GM21619 (cell line): ENCODE data around the gene ZNF699.
"Not testable (repeated sequence)": the region's sequence is repeated elsewhere in the genome, so short reads cannot be mapped to it uniquely, and the experiment has no call there.

Source experiments
- ATAC-seq: cut with Tn5 transposase; IDR thresholded peaks from one replicate; pipeline ENCODE4 v1.9.1; 2021; ENCODE audit not compliant: unreplicated experiment

Gene ZNF699

GRCh38 chr19:9309139-9309973 lies at the start of gene ZNF699:
ZNF699 (minus strand) TSS chr19:9309838; CDS start chr19:9305119, 4,719 bp downstream.
- ATAC-seq = peak; percentile 92

GRCh38 chr19:9354651-9355050 lies 45.0 kb upstream of the ZNF699 start:
- ATAC-seq = no peak

- no peak for ATAC-seq
These were observed 43.4 kb upstream of the ZNF699 start for GRCh38 chr19:9353011-9353410.

- no peak for ATAC-seq
These were observed 42.9 kb upstream of the ZNF699 start for GRCh38 chr19:9352505-9352904.

GRCh38 chr19:9348671-9349070 lies 39.0 kb upstream of the ZNF699 start:
- no peak for ATAC-seq

- no peak for ATAC-seq
These were observed 38.6 kb upstream of the ZNF699 start for GRCh38 chr19:9348253-9348652.

- ATAC-seq = no peak
These were observed 35.4 kb upstream of the ZNF699 start for GRCh38 chr19:9345005-9345404.

- ATAC-seq = no peak
These were observed 33.1 kb upstream of the ZNF699 start for GRCh38 chr19:9342610-9343304.

- no peak for ATAC-seq
These were observed 20.4 kb upstream of the ZNF699 start for GRCh38 chr19:9329999-9330398.

- ATAC-seq = no peak
These were observed 14.9 kb upstream of the ZNF699 start for GRCh38 chr19:9324584-9324962.

GRCh38 chr19:9323919-9324583 lies 14.4 kb upstream of the ZNF699 start, which contains the start of gene ZNF559:
ZNF559 (plus strand) TSS chr19:9324179; CDS start chr19:9338550, 14,371 bp downstream.
- ATAC-seq = peak; percentile 99

GRCh38 chr19:9323557-9323918 lies 13.9 kb upstream of the ZNF699 start:
- ATAC-seq = peak; percentile 32

GRCh38 chr19:9322201-9322600 lies 12.6 kb upstream of the ZNF699 start:
- ATAC-seq = not testable (repeated sequence)

- not testable (repeated sequence) for ATAC-seq
These were observed 12.1 kb upstream of the ZNF699 start for GRCh38 chr19:9321756-9322155.

- no peak for ATAC-seq
These were observed 11.7 kb upstream of the ZNF699 start for GRCh38 chr19:9321338-9321737.

GRCh38 chr19:9313756-9314155 lies 4.1 kb upstream of the ZNF699 start:
- ATAC-seq = no peak

GRCh38 chr19:9309974-9310446 lies 372 bp upstream of the ZNF699 start:
- peak; percentile 49 for ATAC-seq

GRCh38 chr19:9308091-9308770 lies 1.4 kb downstream of the ZNF699 start:
- ATAC-seq = no peak

GRCh38 chr19:9306443-9306842 lies 3.2 kb downstream of the ZNF699 start:
- no peak for ATAC-seq

- ATAC-seq = no peak
These were observed 13.3 kb downstream of the ZNF699 start for GRCh38 chr19:9296336-9296735.

- no peak for ATAC-seq
These were observed 14.2 kb downstream of the ZNF699 start for GRCh38 chr19:9295411-9295849.
